ENCODE measurements around the gene LOXL1. TPM values are rescaled to one million over a fixed set of nuclear protein-coding genes. Genes with fewer than 3 reads are reported as not detected.

LOXL1 gene
- total RNA-seq, 1 donor, result 176 TPM

DNA sequence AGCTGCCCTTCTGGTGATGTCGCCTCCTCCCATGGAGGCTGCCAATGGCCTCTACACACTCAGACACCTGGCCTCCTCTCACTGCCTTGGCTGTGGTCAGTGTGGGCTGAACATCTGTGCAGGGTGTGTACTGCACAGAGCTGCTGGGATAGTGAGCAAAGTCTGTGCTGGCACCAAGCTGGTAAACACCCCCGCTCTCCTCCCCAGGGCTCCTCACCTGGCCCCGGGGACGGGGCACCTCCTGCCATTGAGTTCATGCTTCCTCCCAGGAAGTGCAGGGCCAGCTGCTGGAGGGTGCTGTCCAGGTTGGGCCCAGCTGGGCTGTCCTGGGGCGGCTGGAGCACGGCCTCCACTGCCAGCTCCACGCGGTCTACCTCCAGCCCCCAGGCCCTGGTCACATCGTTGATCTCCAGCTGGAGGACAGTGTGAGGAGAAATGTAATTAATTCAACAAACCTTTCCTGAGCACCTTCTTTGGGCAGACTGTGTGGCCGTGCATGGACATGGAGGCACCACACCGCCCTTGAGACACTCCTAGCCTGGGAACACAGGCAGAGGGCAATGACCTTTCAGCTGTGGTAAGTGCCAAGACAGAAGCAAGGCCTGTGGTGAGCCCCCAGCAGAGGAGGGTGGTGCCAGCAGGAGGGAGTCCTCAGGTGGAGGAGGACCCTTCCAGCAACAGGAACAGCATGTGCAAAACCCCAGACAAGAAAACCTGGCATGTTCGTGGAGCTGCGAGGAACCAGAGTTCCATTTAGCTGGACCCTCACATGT is 59.0 kb downstream of the LOXL1 start:
- peak; percentile 55 for DNase-seq (ENCODE audit: low read depth)
- TF ChIP-seq, protein P1, sequence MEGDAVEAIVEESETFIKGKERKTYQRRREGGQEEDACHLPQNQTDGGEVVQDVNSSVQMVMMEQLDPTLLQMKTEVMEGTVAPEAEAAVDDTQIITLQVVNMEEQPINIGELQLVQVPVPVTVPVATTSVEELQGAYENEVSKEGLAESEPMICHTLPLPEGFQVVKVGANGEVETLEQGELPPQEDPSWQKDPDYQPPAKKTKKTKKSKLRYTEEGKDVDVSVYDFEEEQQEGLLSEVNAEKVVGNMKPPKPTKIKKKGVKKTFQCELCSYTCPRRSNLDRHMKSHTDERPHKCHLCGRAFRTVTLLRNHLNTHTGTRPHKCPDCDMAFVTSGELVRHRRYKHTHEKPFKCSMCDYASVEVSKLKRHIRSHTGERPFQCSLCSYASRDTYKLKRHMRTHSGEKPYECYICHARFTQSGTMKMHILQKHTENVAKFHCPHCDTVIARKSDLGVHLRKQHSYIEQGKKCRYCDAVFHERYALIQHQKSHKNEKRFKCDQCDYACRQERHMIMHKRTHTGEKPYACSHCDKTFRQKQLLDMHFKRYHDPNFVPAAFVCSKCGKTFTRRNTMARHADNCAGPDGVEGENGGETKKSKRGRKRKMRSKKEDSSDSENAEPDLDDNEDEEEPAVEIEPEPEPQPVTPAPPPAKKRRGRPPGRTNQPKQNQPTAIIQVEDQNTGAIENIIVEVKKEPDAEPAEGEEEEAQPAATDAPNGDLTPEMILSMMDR (IDR thresholded peaks at IDR 0.05; ENCODE audit: insufficient read depth, low read length), result no peak

GRCh38 chr15:73986055-73986775 is 60.0 kb downstream of the LOXL1 start:
- H3K4me3 ChIP-seq (ENCODE audit: low read depth, low read length), result no peak overlapping the region
- DNase-seq (ENCODE audit: low read depth), result no peak
- TF ChIP-seq, protein P1 (IDR thresholded peaks at IDR 0.05; ENCODE audit: insufficient read depth, low read length), result no peak

More for the DNA sequence above, 59.0 kb downstream of the LOXL1 start:
- no peak overlapping the region for H3K4me3 ChIP-seq (ENCODE audit: low read depth, low read length)

DNA sequence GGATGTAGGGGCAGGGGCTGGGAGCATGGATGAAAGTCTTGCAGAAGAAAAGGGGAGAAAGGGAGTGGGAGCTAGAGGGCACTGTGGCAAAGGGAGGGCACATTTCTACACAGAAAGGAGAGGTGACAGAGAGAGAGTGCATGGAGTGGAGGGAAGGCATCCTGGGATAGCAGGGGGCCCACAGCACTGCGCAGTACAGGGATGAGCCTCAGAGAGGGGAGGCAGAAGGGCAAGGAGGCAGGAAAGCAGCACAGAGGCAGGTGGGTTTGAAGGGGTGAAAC is 60.5 kb downstream of the LOXL1 start:
- no peak overlapping the region for H3K4me3 ChIP-seq (ENCODE audit: low read depth, low read length)
- TF ChIP-seq, protein P1 (IDR thresholded peaks at IDR 0.05; ENCODE audit: insufficient read depth, low read length), result no peak

DNA sequence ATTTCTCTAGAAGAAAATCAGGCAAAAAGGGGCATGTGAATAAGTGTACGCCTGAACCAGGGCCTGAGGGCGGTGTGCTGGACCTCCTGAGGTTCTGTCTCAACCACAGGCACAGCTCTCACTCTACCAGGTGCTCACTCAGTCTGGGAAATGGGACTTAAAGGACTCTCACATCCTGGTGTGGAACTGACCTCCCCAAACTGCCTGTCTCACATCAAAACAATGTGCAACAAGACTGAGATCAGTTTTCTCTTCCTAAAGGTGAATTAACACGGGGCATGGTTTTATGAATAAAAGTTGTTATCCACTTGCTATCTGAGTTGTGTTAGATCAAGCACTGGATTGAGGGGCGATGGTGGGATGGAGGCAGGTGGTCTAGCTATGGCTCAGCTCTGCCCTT is 61.0 kb downstream of the LOXL1 start:
- TF ChIP-seq, protein P1 (IDR thresholded peaks at IDR 0.05; ENCODE audit: insufficient read depth, low read length), result no peak
- no peak overlapping the region for H3K4me3 ChIP-seq (ENCODE audit: low read depth, low read length)
- no peak for DNase-seq (ENCODE audit: low read depth)

More for the DNA sequence above, 60.5 kb downstream of the LOXL1 start:
- DNase-seq (ENCODE audit: low read depth), result no peak

GRCh38 chr15:73987681-73988444 is 61.6 kb downstream of the LOXL1 start:
- H3K4me3 ChIP-seq (ENCODE audit: low read depth, low read length), result no peak overlapping the region
- TF ChIP-seq, protein P1 (IDR thresholded peaks at IDR 0.05; ENCODE audit: insufficient read depth, low read length), result no peak
- DNase-seq (ENCODE audit: low read depth), result no peak

GRCh38 chr15:73988445-73988969 is 62.2 kb downstream of the LOXL1 start:
- DNase-seq (ENCODE audit: low read depth), result no peak
- TF ChIP-seq, protein P1 (IDR thresholded peaks at IDR 0.05; ENCODE audit: insufficient read depth, low read length), result no peak
- no peak overlapping the region for H3K4me3 ChIP-seq (ENCODE audit: low read depth, low read length)
